HG03196 (cell line): Measurements from ENCODE around the gene LIMS1.
"Not testable (repeated sequence)": the region's sequence is repeated elsewhere in the genome, so short reads cannot be mapped to it uniquely, and the experiment has no call there.

Experiments
- ATAC-seq: cut with Tn5 transposase; IDR thresholded peaks from one replicate; pipeline ENCODE4 v1.9.1; 2021; ENCODE audit not compliant: unreplicated experiment

LIMS1 gene

GRCh38 chr2:108585436-108585835 lies 51.2 kb downstream of the LIMS1 start:
- ATAC-seq: no peak

DNA sequence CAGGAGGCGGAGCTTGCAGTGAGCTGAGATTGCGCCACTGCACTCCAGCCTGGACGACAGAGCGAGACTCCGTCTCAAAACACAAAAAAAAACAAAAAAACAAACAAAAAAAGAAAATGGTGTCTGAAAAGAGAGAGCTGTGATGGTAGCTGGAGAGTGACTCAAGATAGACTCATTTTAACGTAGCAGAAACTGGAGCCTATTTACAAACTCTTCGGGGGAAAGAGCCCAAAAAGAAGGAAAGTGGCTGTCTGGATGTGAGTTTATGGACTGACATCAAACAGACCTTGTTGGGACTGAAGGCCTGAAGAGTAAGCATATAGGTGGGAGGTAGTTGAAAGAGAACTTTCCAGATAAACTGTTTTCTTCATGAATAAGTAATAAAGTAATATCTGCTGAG lies 51.8 kb downstream of the LIMS1 start:
- no peak for ATAC-seq

GRCh38 chr2:108586631-108587030 lies 52.4 kb downstream of the LIMS1 start:
- ATAC-seq: no peak

DNA sequence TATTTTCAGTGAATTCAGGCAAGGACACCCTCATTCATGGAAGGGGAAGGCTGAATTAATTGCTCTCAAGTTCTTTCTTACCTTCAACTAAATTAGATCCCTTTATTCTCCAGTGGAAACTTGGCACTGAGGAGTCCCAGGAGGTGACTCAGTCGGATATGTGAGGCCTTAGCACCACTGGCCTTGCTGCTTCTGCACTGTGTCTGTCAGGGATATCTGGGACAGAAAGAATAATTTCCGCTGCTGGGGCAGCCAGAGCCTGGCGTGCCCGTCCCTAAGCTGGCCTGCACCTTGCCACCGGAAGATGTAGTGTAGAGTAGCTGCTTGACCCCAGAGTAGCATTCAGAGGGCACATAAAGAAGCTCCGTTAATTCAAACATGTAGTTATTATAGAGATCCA lies 53.4 kb downstream of the LIMS1 start:
- ATAC-seq: no peak

DNA sequence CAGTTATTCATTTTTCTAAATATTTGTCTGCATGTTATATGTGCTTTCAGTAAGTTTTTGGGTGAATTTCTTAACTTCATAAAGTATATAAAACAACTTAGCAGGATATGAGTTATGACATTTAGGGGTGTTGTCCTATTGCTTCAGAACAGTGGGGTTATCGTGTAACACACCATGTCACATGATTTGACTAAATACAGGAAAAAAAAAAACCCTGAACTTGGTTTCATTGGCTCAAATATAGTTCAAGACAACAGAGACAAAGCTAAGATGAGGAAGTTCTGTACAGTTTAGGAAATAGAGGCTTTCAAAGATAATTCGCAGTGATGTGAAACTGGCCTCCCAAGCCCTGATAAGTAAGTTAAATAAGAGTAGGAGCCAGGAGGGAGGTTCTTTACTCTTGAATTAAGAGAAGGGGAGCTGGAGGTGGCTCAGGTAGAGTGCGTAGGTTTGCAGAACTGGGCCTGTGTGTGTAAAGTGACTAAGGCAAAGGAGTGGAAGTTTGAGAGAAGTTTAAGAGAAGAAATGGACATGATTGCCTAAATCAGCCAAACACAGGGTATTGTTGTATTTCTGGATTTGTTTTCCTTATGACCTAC lies 53.9 kb downstream of the LIMS1 start:
- no peak for ATAC-seq

GRCh38 chr2:108589372-108589771 lies 55.1 kb downstream of the LIMS1 start:
- ATAC-seq: no peak

- no peak for ATAC-seq
Observed at GRCh38 chr2:108589781-108590180, 55.5 kb downstream of the LIMS1 start.

DNA sequence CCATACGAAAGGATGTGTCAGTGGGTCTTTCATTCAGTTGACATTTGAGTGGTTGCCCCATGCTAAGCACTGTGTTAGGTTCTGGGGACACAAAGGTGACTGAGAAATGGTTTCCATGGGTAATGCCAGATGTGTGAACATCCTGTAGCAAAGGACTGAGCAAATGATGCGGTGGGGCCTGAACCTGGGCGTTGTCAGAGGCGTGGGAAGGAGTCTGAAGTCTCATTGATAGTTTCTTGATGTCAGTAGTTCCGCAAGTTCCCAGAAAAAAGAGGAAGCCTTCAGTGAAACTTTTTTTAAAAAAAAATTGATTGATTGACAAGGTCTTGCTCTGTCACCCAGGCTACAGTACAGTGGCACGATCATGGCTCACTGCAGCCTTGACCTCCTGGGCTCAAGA lies 56.9 kb downstream of the LIMS1 start:
- ATAC-seq: peak; percentile 43

- no peak for ATAC-seq
Observed at GRCh38 chr2:108593547-108594098, 59.4 kb downstream of the LIMS1 start.

DNA sequence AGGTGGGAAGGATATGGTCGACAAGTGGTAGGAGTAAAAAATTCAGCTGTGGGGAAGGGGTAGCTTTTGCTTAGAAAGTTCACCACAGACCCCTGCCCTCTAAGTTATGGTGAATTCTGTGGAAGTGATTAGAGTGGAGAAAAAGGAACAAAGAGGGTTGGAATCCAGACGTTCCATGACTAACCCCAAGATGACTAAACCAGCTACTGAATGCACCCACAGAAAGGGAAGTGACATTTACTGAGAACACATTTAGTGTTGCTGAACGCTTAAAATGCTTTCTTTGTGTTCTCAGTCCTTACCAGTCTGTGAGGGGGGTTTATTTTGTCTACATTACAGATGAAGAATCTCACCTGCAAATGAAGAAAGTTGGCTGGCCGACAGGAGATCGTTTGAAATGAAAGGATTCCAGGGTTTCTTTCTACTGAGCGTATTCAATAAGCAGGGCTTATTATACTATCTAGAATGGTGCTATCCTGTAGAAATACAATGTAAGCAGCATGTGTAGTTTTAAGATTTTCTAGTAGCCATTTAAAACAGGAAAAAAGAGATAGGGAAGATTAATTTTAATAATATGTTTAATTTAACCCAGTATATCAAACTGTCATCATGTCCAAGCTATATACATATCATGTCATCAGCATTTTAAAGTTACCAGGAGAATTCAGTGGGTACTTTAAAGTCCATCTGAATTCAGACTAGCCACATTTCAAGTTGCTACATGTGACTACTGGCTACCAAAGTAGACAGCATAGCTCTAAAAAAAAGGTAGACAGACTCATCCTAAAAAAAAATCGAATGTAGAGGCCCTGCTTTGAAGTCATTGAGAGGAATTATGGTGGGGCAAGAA lies 60.1 kb downstream of the LIMS1 start:
- peak; percentile 90 for ATAC-seq

GRCh38 chr2:108594982-108595464 lies 60.8 kb downstream of the LIMS1 start:
- ATAC-seq: peak; percentile 59

- not testable (repeated sequence) for ATAC-seq
Observed at GRCh38 chr2:108595771-108596170, 61.5 kb downstream of the LIMS1 start.

GRCh38 chr2:108597105-108597744 lies 63.0 kb downstream of the LIMS1 start:
- ATAC-seq: not testable (repeated sequence)

DNA sequence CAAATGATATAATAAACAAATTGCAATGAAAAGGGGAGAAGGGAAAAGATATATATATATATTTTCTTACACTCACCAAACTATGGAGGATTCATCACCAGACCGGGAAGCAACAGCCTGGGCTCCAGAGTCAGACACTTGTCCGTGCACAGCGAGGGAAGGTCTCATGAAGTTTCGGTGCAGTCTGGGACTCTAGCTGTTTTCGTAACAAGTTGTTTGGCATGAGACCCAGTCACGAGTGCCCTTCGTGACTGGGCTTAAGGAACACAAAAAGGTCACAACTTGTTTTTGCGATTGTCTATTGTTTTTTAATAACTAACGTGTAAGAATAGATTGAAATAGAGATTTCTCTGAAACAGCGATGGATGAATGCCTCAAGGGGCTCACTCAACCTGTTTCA lies 66.9 kb downstream of the LIMS1 start:
- ATAC-seq: not testable (repeated sequence)

DNA sequence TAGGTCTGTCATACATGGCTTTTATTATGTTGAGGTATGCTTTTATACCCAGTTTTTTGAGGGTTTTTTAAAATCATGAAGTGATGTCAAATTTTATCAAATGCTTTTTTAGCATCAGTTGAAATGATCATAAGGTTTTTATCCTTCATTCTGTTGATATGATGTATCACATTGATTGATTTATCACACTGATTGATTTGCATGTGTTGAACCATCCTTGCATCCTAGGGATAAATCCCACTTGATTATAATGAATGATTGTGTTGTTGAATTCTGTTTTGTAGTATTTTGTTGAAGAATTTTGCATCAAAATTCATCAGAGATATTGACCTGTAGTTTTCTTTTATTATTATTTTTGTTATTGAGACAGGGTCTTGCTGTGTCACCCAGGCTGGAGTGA lies 68.2 kb downstream of the LIMS1 start:
- ATAC-seq: no peak

- ATAC-seq: no peak
Observed at GRCh38 chr2:108604196-108604595, 69.9 kb downstream of the LIMS1 start.

GRCh38 chr2:108605947-108606346 lies 71.7 kb downstream of the LIMS1 start:
- peak; percentile 55 for ATAC-seq

GRCh38 chr2:108607706-108608301 lies 73.5 kb downstream of the LIMS1 start:
- ATAC-seq: no peak

DNA sequence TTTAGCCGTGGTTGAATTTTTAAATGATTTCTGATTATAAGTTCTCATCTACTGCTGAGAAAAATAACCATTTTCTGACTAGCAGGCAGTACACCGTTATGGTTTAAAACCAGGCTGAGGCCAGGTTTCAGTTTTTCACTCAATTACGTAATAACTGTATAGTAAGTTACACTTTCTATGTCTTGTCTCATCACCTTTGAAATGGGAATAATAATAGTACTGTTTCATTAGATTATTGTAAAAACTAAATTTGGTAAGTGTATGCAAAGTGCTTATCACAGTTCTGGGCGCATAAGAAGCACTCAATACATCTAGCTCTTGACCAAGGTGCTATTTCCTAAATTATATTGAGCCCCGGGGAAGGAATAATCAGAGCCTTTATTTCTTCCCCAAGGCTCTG lies 76.8 kb downstream of the LIMS1 start:
- ATAC-seq: no peak

- peak; percentile 78 for ATAC-seq
Observed at GRCh38 chr2:108612153-108612513, 77.9 kb downstream of the LIMS1 start.

- peak; percentile 79 for ATAC-seq
Observed at GRCh38 chr2:108612514-108613183, 78.4 kb downstream of the LIMS1 start.
